HEK293T (cell line): ENCODE data around the gene ATXN2.

Source experiments
- CTCF ChIA-PET: fragments of 350-600 bp; formaldehyde crosslinking; extraction: SDS; loops from one replicate; lab custom pipeline; 2021; ENCODE audit warnings: antibody characterized with exemption, inconsistent platforms; lab: Yijun Ruan, JAX
- POLR2A ChIA-PET: fragments of 350-600 bp; formaldehyde crosslinking; extraction: SDS; loops from one replicate; lab custom pipeline; 2020; ENCODE audit warnings: antibody characterized with exemption, inconsistent platforms; lab: Yijun Ruan, JAX
- DNase-seq: peaks from one replicate; pipeline ENCODE4 v3.0.0; 2012; ENCODE audit warnings: mixed read lengths; ENCODE audit errors: extremely low spot score
- ARNT ChIP-seq: fragments of 450-650 bp; IDR thresholded peaks from 2 replicates; pipeline ENCODE4 v1.6.1; 2017; ENCODE audit warnings: mild to moderate bottlenecking
- BHLHE40 ChIP-seq: fragments of 450-650 bp; IDR thresholded peaks from 2 replicates; pipeline ENCODE4 v1.6.1; 2016; ENCODE audit warnings: mild to moderate bottlenecking, moderate library complexity, borderline replicate concordance
- CTBP1 ChIP-seq: fragments of 450-650 bp; IDR thresholded peaks from 2 replicates; pipeline ENCODE4 v1.6.1; 2016; ENCODE audit warnings: borderline replicate concordance
- ELF4 ChIP-seq: fragments of 450-650 bp; IDR thresholded peaks from 2 replicates; pipeline ENCODE4 v1.6.1; 2017; ENCODE audit warnings: antibody characterized with exemption
- FOXA1 ChIP-seq: fragments of 450-650 bp; IDR thresholded peaks from 2 replicates; pipeline ENCODE4 v1.6.1; 2016; ENCODE audit warnings: mild to moderate bottlenecking
- FOXK2 ChIP-seq: fragments of 450-650 bp; IDR thresholded peaks from 2 replicates; pipeline ENCODE4 v1.6.1; 2016; ENCODE audit warnings: mild to moderate bottlenecking
- FOXM1 ChIP-seq: fragments of 450-650 bp; IDR thresholded peaks from 2 replicates; pipeline ENCODE4 v1.6.1; 2017; ENCODE audit warnings: mild to moderate bottlenecking, borderline replicate concordance
- HDGF ChIP-seq: fragments of 450-650 bp; IDR thresholded peaks from 2 replicates; pipeline ENCODE4 v1.6.1; 2017; ENCODE audit warnings: antibody characterized with exemption, borderline replicate concordance
- L3MBTL2 ChIP-seq: fragments of 450-650 bp; conservative IDR thresholded peaks from 2 replicates; pipeline ENCODE4 v1.6.1; 2016; ENCODE audit warnings: mild to moderate bottlenecking
- LEF1 ChIP-seq: fragments of 450-650 bp; IDR thresholded peaks from 2 replicates; pipeline ENCODE4 v1.6.1; 2017; ENCODE audit warnings: mild to moderate bottlenecking, borderline replicate concordance
- NFRKB ChIP-seq: fragments of 450-650 bp; IDR thresholded peaks from 2 replicates; pipeline ENCODE4 v1.6.1; 2016; ENCODE audit warnings: mild to moderate bottlenecking, moderate library complexity
- PKNOX1 ChIP-seq: fragments of 450-650 bp; IDR thresholded peaks from 2 replicates; pipeline ENCODE4 v1.6.1; 2016
- SP1 ChIP-seq: fragments of 450-650 bp; IDR thresholded peaks from 2 replicates; pipeline ENCODE4 v1.6.1; 2017
- SUZ12 ChIP-seq: fragments of 450-650 bp; IDR thresholded peaks from 2 replicates; pipeline ENCODE4 v1.6.1; 2016; ENCODE audit warnings: mild to moderate bottlenecking
- TARDBP ChIP-seq: fragments of 450-650 bp; IDR thresholded peaks from 2 replicates; pipeline ENCODE4 v1.6.1; 2016
- ZNF384 ChIP-seq: fragments of 450-650 bp; IDR thresholded peaks from 2 replicates; pipeline ENCODE4 v1.6.1; 2016

The ATXN2 gene

DNA sequence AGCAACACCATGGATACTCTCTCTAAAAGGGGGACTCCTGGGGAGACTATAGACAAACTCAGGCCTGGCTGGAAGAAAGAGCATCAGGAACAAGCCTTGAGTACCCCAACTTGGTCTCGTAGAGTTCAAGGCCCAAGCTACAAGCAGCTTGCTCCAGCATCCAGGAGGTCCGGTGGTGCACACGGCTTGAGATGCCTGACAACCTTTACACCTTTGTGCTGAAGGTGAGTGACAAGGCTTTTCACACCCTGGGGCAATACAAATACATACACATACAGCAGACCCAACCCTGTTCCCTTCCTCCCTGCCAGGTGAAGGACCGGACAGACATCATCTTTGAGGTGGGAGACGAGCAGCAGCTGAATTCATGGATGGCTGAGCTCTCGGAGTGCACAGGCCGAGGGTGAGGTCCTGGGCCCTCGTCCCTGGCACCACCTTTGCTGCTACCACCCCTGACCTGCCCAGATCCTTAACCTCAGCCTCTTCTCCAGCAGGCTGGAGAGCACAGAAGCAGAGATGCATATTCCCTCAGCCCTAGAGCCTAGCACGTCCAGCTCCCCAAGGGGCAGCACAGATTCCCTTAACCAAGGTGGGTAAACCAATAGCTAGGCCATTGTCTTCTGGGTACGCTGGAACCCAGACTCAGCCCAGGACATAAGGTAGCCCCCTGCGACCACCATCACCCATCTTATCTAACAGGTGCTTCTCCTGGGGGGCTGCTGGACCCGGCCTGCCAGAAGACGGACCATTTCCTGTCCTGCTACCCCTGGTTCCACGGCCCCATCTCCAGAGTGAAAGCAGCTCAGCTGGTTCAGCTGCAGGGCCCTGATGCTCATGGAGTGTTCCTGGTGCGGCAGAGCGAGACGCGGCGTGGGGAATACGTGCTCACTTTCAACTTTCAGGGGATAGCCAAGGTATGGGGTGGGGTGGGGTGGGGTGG, 152.2 kb downstream of the ATXN2 start:
- DNase-seq = no peak
- CTCF ChIA-PET = no interaction called here
- POLR2A ChIA-PET = interaction anchor here (0.6 to 0.9 kb wide), 2 partner anchors 43 to 48 kb away, joined by 3 to 4 read pairs; no protein-coding TSS in a partner anchor
- TF ChIP-seq LEF1 = no peak
- no peak for TF ChIP-seq BHLHE40
- no peak for TF ChIP-seq FOXK2
- no peak for TF ChIP-seq L3MBTL2
- no peak for TF ChIP-seq ARNT
- TF ChIP-seq PKNOX1 = no peak
- TF ChIP-seq SP1 = no peak
- TF ChIP-seq NFRKB = no peak
- no peak for TF ChIP-seq FOXA1
- TF ChIP-seq CTBP1 = no peak
- no peak for TF ChIP-seq ELF4

GRCh38 chr12:111445726-111446581, 153.2 kb downstream of the ATXN2 start:
- no peak for TF ChIP-seq L3MBTL2
- no peak for TF ChIP-seq PKNOX1
- no peak for TF ChIP-seq ARNT
- TF ChIP-seq BHLHE40 = no peak
- no peak for TF ChIP-seq LEF1
- no peak for TF ChIP-seq CTBP1
- no peak for TF ChIP-seq ZNF384
- no peak for TF ChIP-seq FOXK2
- TF ChIP-seq TARDBP = no peak
- ChIA-PET POLR2A (interaction anchor here (0.9 kb wide), 1 partner anchor 42 kb away, joined by 3 read pairs; no protein-coding TSS in a partner anchor), CTCF (interaction anchor here (3.2 kb wide), 1 partner anchor 49 kb away, joined by 9 read pairs; no protein-coding TSS in a partner anchor)
- DNase-seq = no peak

GRCh38 chr12:111444925-111445725, 154.0 kb downstream of the ATXN2 start:
- no peak for DNase-seq
- POLR2A ChIA-PET = no interaction called here
- TF ChIP-seq PKNOX1 (no peak), ZNF384 (no peak), FOXK2 (no peak), CTBP1 (no peak), ELF4 (no peak), FOXA1 (no peak), LEF1 (no peak), SP1 (no peak), NFRKB (no peak), SUZ12 (no peak), FOXM1 (no peak), ARNT (no peak), HDGF (no peak), BHLHE40 (no peak), L3MBTL2 (no peak), TARDBP (no peak)
- CTCF ChIA-PET = interaction anchor here (1.2 to 3.2 kb wide), 2 partner anchors 29 to 48 kb away, joined by 3 to 9 read pairs; no protein-coding TSS in a partner anchor

- POLR2A ChIA-PET = no interaction called here
- CTCF ChIA-PET = interaction anchor here (1.2 to 3.2 kb wide), 2 partner anchors 29 to 48 kb away, joined by 3 to 9 read pairs; no protein-coding TSS in a partner anchor
- TF ChIP-seq FOXM1 (no peak), HDGF (no peak)
- no peak for DNase-seq
Observed at GRCh38 chr12:111444314-111444924, 154.7 kb downstream of the ATXN2 start.

DNA sequence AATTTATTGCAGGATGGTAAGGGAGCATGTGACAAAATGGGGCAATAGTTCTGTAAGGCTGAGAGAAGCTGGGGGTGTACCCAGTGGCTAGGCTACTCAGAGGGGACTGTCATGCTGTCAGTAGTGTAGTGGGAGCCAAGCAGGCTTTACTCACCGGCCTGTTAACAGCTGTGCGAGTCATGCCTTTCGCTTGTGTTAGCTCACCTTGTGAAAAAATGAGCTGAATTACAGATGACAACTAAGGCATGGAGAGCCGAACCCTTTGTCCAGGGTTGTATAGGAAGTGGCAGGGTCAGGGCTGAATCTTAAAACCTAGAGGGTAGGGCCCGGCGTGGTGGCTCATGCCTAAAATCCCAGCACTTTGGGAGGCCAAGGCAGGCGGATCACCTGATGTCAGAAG, 155.5 kb downstream of the ATXN2 start:
- CTCF ChIA-PET = interaction anchor here (1.2 to 3.2 kb wide), 2 partner anchors 8 to 47 kb away, joined by 4 to 9 read pairs; no protein-coding TSS in a partner anchor
- POLR2A ChIA-PET = interaction anchor here (1.0 kb wide), 1 partner anchor 9 kb away, joined by 3 read pairs; no protein-coding TSS in a partner anchor
- no peak for DNase-seq
- TF ChIP-seq BHLHE40 (no peak), SP1 (no peak), CTBP1 (no peak), FOXA1 (no peak), PKNOX1 (no peak), FOXM1 (no peak), L3MBTL2 (no peak), HDGF (no peak), ELF4 (no peak), LEF1 (no peak), FOXK2 (no peak), TARDBP (no peak), NFRKB (no peak), SUZ12 (no peak), ARNT (no peak), ZNF384 (no peak)
